NT2/D1 (cell line): ENCODE measurements around the gene MLF2.

Experiments
- SUZ12 ChIP-seq: IDR thresholded peaks from 2 replicates; pipeline ENCODE4 v1.6.1; 2011; ENCODE audit not compliant: insufficient read length, insufficient read depth; ENCODE audit errors: extremely low read depth
- YY1 ChIP-seq: IDR thresholded peaks from 2 replicates; pipeline ENCODE4 v1.6.1; 2011; ENCODE audit not compliant: insufficient read length, insufficient read depth
- ZNF274 ChIP-seq: IDR thresholded peaks from 2 replicates; pipeline ENCODE4 v1.6.1; 2011; ENCODE audit warnings: mild to moderate bottlenecking, low read depth, low read length

DNA sequence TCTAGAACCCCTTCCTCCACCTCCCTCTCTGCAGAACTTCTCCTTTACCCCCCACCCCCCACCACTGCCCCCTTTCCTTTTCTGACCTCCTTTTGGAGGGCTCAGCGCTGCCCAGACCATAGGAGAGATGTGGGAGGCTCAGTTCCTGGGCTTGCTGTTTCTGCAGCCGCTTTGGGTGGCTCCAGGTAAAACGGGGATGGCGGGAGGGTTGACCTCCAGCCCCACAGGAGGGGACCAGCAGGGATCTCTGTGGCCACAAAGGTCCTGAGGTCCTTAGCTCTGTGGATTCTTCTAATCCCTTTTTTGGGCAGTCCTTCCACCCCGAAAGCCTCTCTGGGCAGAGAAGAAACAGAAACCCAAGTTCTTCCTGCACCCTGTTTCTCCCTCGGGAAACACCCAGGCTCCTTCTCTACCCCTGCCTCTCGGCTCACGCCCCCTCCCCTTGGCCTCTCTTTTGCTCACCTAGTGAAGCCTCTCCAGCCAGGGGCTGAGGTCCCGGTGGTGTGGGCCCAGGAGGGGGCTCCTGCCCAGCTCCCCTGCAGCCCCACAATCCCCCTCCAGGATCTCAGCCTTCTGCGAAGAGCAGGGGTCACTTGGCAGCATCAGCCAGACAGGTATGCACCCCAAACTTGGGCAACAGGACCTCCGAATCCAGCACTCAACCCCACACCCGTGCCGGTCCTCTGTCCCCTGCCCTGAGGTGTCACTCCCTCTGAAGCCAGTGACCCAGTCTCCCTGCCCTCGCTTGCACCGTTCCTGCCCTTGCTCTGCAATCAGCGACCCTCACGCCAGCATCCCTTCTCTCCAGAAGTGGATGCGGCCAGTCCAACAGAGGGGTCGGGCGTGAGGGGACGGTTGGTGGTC is 20.0 kb upstream of the MLF2 start:
- TF ChIP-seq ZNF274: no peak
- TF ChIP-seq YY1: no peak
- no peak for TF ChIP-seq SUZ12
